Common myeloid progenitor, CD34-positive (primary cell): ENCODE measurements around the gene ACAD10.
"Not testable (repeated sequence)": the region's sequence is repeated elsewhere in the genome, so short reads cannot be mapped to it uniquely, and the experiment has no call there.

Experiments
- CTCF ChIA-PET: fragments of 350-600 bp; sonication (Branson Sonifier 250); formaldehyde crosslinking; loops from one replicate; lab custom pipeline; 2021; ENCODE audit warnings: antibody characterized with exemption; lab: Charles Lee
- POLR2A ChIA-PET: fragments of 350-600 bp; sonication (Branson Sonifier 250); formaldehyde crosslinking; loops from one replicate; lab custom pipeline; 2021; ENCODE audit warnings: antibody characterized with exemption; lab: Charles Lee
- DNase-seq, 3 donors: peaks; one replicate each; pipeline versions ENCODE4 v3.0.0 to v3.0.0-alpha.2; 2013
- H3K27ac ChIP-seq, 2 experiments: 1 replicate in 1 of 2; 2 replicates in 1 of 2; pipeline ENCODE4 v1.7.0; 2013; ENCODE audit warnings: inconsistent platforms in 2 of 2, low read length in 2 of 2, mild to moderate bottlenecking in 2 of 2, low read depth in 1 of 2, moderate library complexity in 1 of 2; ENCODE audit not compliant: severe bottlenecking in 2 of 2, insufficient read depth in 1 of 2, poor library complexity in 1 of 2
- H3K27me3 ChIP-seq, 5 experiments: replicated peaks in 2 of 5; 1 replicate in 3 of 5; 2 replicates in 2 of 5; pipeline versions ENCODE4 v1.6.1 to v1.7.0; 2013; ENCODE audit warnings: low read length in 4 of 5, mild to moderate bottlenecking in 2 of 5, moderate library complexity in 2 of 5, inconsistent platforms in 1 of 5; ENCODE audit not compliant: insufficient read depth in 5 of 5, control insufficient read depth in 4 of 5
- H3K36me3 ChIP-seq, 4 experiments: 1 replicate in 2 of 4; 2 replicates in 2 of 4; pipeline versions ENCODE4 v1.6.1 to v1.7.0; 2013; ENCODE audit warnings: low read length in 3 of 4, control low read depth in 1 of 4, mild to moderate bottlenecking in 1 of 4; ENCODE audit not compliant: control insufficient read depth in 4 of 4, insufficient read depth in 4 of 4
- H3K4me1 ChIP-seq, 4 experiments: 1 replicate in 3 of 4; 2 replicates in 1 of 4; pipeline versions ENCODE4 v1.6.1 to v1.7.1; 2013; ENCODE audit warnings: low read length in 3 of 4, mild to moderate bottlenecking in 3 of 4, control low read depth in 1 of 4, inconsistent platforms in 1 of 4, moderate library complexity in 1 of 4; ENCODE audit not compliant: control insufficient read depth in 4 of 4, insufficient read depth in 4 of 4; ENCODE audit errors: control extremely low read depth in 1 of 4
- H3K4me3 ChIP-seq, 7 experiments: 1 replicate in 4 of 7; 2 replicates in 3 of 7; pipeline versions ENCODE4 v1.5.1 to v1.7.0; 2013; ENCODE audit warnings: mild to moderate bottlenecking in 7 of 7, low read length in 6 of 7, moderate library complexity in 6 of 7, inconsistent platforms in 2 of 7, low read depth in 2 of 7, control low read depth in 1 of 7; ENCODE audit not compliant: insufficient read depth in 4 of 7, control insufficient read depth in 1 of 7; ENCODE audit errors: extremely low read depth in 1 of 7
- H3K9me3 ChIP-seq, 5 experiments: 1 replicate in 4 of 5; 2 replicates in 1 of 5; pipeline versions ENCODE4 v1.6.1 to v1.7.1; 2013; ENCODE audit warnings: low read length in 4 of 5, mild to moderate bottlenecking in 2 of 5, inconsistent platforms in 1 of 5, low read depth in 1 of 5, moderate library complexity in 1 of 5; ENCODE audit not compliant: control insufficient read depth in 4 of 5, insufficient read depth in 2 of 5; ENCODE audit errors: control extremely low read depth in 1 of 5
- WGBS: methylation state at CpG from one replicate; pipeline ENCODE4 v1.1.5; 2013; ENCODE audit not compliant: insufficient coverage; 5-methylcytosine and 5-hydroxymethylcytosine counted together

The ACAD10 gene

GRCh38 chr12:111645433-111645832 lies 40.4 kb upstream of the ACAD10 start:
- Histone ChIP-seq H3K27ac (no peak overlapping the region), H3K27me3 (no peaks in the 10 kb centered on the region), H3K9me3 (no peaks in the 10 kb centered on the region), H3K36me3 (peaks cover 19 to 62% (median 49%) of the 10 kb centered on the region in 4 experiments), H3K4me3 (no peak overlapping the region), H3K4me1 (no peaks in the 10 kb centered on the region)
- CTCF ChIA-PET = no interaction called here
- POLR2A ChIA-PET = no interaction called here
- WGBS = 100% methylated on average over 5 of the region's 5 CpGs
- no peak for DNase-seq

GRCh38 chr12:111650912-111651311 lies 34.9 kb upstream of the ACAD10 start:
- WGBS = 96% methylated on average over 4 of the region's 7 CpGs
- no peak overlapping the region for H3K4me3 ChIP-seq
- CTCF ChIA-PET = interaction anchor here (0.9 kb wide), 1 partner anchor 11 kb away, joined by 3 read pairs; no protein-coding TSS in a partner anchor
- no peaks in the 10 kb centered on the region for H3K9me3 ChIP-seq
- POLR2A ChIA-PET = no interaction called here
- peaks cover 9 to 71% (median 53%) of the 10 kb centered on the region in 4 experiments for H3K36me3 ChIP-seq
- DNase-seq = no peak
- no peak overlapping the region for H3K27ac ChIP-seq
- no peaks in the 10 kb centered on the region for H3K27me3 ChIP-seq
- H3K4me1 ChIP-seq = no peaks in the 10 kb centered on the region

GRCh38 chr12:111652530-111652929 lies 33.3 kb upstream of the ACAD10 start:
- WGBS = 99% methylated on average over 6 of the region's 9 CpGs
- H3K9me3 ChIP-seq, H3K4me3 ChIP-seq, POLR2A ChIA-PET, CTCF ChIA-PET, H3K27ac ChIP-seq, H3K27me3 ChIP-seq, DNase-seq, H3K4me1 ChIP-seq: not testable (repeated sequence)
- peaks cover 13 to 68% (median 52%) of the 10 kb centered on the region in 4 experiments for H3K36me3 ChIP-seq

- H3K4me3 ChIP-seq = no peak overlapping the region
- 96% methylated on average over 6 of the region's 6 CpGs for WGBS
- no peaks in the 10 kb centered on the region for H3K9me3 ChIP-seq
- no peak overlapping the region for H3K27ac ChIP-seq
- H3K36me3 ChIP-seq = peaks cover 13 to 74% (median 54%) of the 10 kb centered on the region in 4 experiments
- H3K4me1 ChIP-seq = no peaks in the 10 kb centered on the region
- ChIA-PET CTCF (interaction anchor here (1.0 kb wide), 1 partner anchor 18 kb away, joined by 3 read pairs; no protein-coding TSS in a partner anchor), POLR2A (no interaction called here)
- no peak for DNase-seq
- H3K27me3 ChIP-seq = no peaks in the 10 kb centered on the region
Observed at GRCh38 chr12:111653596-111653995, 32.3 kb upstream of the ACAD10 start.

GRCh38 chr12:111655356-111655755 lies 30.5 kb upstream of the ACAD10 start:
- ChIA-PET CTCF (no interaction called here), POLR2A (no interaction called here)
- Histone ChIP-seq H3K4me1 (no peaks in the 10 kb centered on the region), H3K27ac (no peak overlapping the region), H3K36me3 (peaks cover 12 to 79% (median 59%) of the 10 kb centered on the region in 4 experiments), H3K4me3 (no peak overlapping the region), H3K27me3 (no peaks in the 10 kb centered on the region), H3K9me3 (no peaks in the 10 kb centered on the region)
- DNase-seq = no peak
- no CpG with 5 or more reads among the region's 3 CpGs for WGBS

DNA sequence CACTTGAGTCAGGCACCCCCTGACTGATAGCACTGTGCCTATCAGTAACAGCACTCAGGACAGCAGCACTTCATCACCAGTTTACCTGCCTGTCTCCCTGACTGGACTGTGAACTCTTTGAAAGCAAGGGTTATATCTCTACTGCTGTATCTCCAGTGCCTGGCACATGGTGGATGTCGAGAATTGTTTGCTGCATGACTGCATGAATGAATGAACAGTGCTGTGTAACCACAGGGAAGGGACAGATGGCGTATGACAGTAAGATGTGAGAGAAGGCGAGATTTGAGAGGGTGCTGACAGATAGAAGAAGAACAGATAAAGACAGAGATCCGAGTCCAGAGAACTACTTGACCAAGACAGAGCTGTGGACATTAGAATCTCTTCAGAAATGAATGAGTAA lies 29.8 kb upstream of the ACAD10 start:
- Histone ChIP-seq H3K27me3 (no peaks in the 10 kb centered on the region), H3K36me3 (peaks cover 12 to 78% (median 59%) of the 10 kb centered on the region in 4 experiments), H3K9me3 (no peaks in the 10 kb centered on the region), H3K4me3 (no peak overlapping the region), H3K27ac (no peak overlapping the region), H3K4me1 (no peaks in the 10 kb centered on the region)
- 98% methylated on average over 4 of the region's 4 CpGs for WGBS
- POLR2A ChIA-PET = interaction anchor here (0.6 kb wide), 1 partner anchor 31 kb away, joined by 6 read pairs; no protein-coding TSS in a partner anchor
- no peak for DNase-seq
- CTCF ChIA-PET = no interaction called here

DNA sequence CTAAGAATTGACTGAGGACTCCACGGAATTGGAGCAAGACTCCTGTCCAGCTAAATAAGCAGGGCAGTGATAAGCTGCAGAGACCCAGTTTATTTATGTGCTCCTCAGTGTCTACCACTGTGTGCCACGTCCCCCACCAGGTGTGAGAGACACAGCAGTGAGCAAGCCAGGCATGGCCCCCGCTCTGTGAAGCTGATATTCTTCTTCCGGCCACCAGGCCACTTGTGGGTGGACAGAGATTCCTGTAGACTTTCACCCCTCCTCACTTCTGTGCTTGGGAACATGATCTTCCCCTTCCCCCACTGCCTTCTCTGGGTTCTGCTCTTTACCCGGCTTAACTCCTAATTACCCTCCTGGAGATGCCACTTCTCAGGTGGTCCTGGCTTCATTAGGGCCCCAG lies 21.4 kb upstream of the ACAD10 start:
- WGBS = 90% methylated on average over 4 of the region's 5 CpGs
- no peak for DNase-seq
- Histone ChIP-seq H3K4me3 (no peak overlapping the region), H3K27me3 (no peaks in the 10 kb centered on the region), H3K36me3 (peaks cover 11 to 67% (median 49%) of the 10 kb centered on the region in 4 experiments), H3K27ac (no peak overlapping the region), H3K9me3 (no peaks in the 10 kb centered on the region), H3K4me1 (no peaks in the 10 kb centered on the region)
- ChIA-PET CTCF (interaction anchor here (0.6 to 1.7 kb wide), 3 partner anchors 9 to 136 kb away, joined by 3 to 5 read pairs (median 3); no protein-coding TSS in a partner anchor), POLR2A (no interaction called here)
